WI38 (cell line): ENCODE results near the gene KRT13.

ENCODE experiments used
- H3K4me3 ChIP-seq: 2 replicates; pipeline ENCODE4 v1.5.1; 2011; ENCODE audit warnings: low read depth, mild to moderate bottlenecking, control low read depth, low read length
- CTCF ChIP-seq: IDR thresholded peaks from 2 replicates; pipeline ENCODE4 v1.5.1; 2012; ENCODE audit warnings: low read depth, mild to moderate bottlenecking, control low read depth, low read length

KRT13 gene

GRCh38 chr17:41530062-41531048 lies 24.9 kb upstream of the KRT13 start:
- H3K4me3 ChIP-seq = no peak overlapping the region
- TF ChIP-seq CTCF = no peak

- H3K4me3 ChIP-seq = no peak overlapping the region
Measured at GRCh38 chr17:41529491-41529915, 24.1 kb upstream of the KRT13 start.

GRCh38 chr17:41528959-41529353 lies 23.5 kb upstream of the KRT13 start:
- no peak for TF ChIP-seq CTCF
- H3K4me3 ChIP-seq = no peak overlapping the region

More at GRCh38 chr17:41529491-41529915, 24.1 kb upstream of the KRT13 start:
- no peak for TF ChIP-seq CTCF

- H3K4me3 ChIP-seq = no peak overlapping the region
- no peak for TF ChIP-seq CTCF
Measured at GRCh38 chr17:41527063-41528023, 21.9 kb upstream of the KRT13 start.

- no peak overlapping the region for H3K4me3 ChIP-seq
- TF ChIP-seq CTCF = no peak
Measured at GRCh38 chr17:41524261-41524660, 18.8 kb upstream of the KRT13 start.

GRCh38 chr17:41523787-41524186 lies 18.4 kb upstream of the KRT13 start:
- no peak for TF ChIP-seq CTCF
- no peak overlapping the region for H3K4me3 ChIP-seq

- no peak overlapping the region for H3K4me3 ChIP-seq
- TF ChIP-seq CTCF = no peak
Measured at GRCh38 chr17:41523225-41523593, 17.8 kb upstream of the KRT13 start.
